ENCODE results near the gene KLHL29. TPM values are rescaled to one million over a fixed set of nuclear protein-coding genes. Genes with fewer than 3 reads are reported as not detected.

Gene KLHL29
- total and polyA plus RNA-seq, 2 donors (not counting 1 experiment from before 2014, with no cell fraction given): 1.3 to 3.4 TPM

- TF ChIP-seq EZH2 (IDR thresholded peaks at IDR 0.05; ENCODE audit: borderline replicate concordance, insufficient read depth, low read depth, low read length, poor library complexity, severe bottlenecking) (no peak), CTCF (IDR thresholded peaks at IDR 0.05) (no peak)
- no peak overlapping the region for H2AFZ ChIP-seq (ENCODE audit: insufficient read depth, low read depth, low read length, poor library complexity, severe bottlenecking)
- peaks cover 17 to 31% of the 10 kb centered on the region in 2 donors for H3K4me1 ChIP-seq (ENCODE audit: control insufficient read depth in 2 of 2, insufficient read depth in 2 of 2, low read length in 2 of 2)
- H3K9me3 Mint-ChIP-seq (ENCODE audit: insufficient read depth): no peaks in the 10 kb centered on the region
- peaks cover 4% of the 10 kb centered on the region for H3K27me3 Mint-ChIP-seq
- intact Hi-C loops (cut with micrococcal nuclease): no loop called here
- H3K4me3 ChIP-seq (ENCODE audit: control extremely low read depth in 1 of 5, extremely low read depth in 1 of 5, insufficient read depth in 1 of 5, low read depth in 2 of 5, low read length in 4 of 5): no peak overlapping the region
- CTCF ChIA-PET: no interaction called here
- no peak overlapping the region for H3K4me3 Mint-ChIP-seq
- no peak overlapping the region for H3K27ac ChIP-seq (ENCODE audit: low read length in 2 of 2)
- H3K9ac ChIP-seq (ENCODE audit: low read length): no peak overlapping the region
- H3K9me3 ChIP-seq (ENCODE audit: control extremely low read depth in 1 of 3, control insufficient read depth in 2 of 3, insufficient read depth in 1 of 3, low read length in 2 of 3): no peaks in the 10 kb centered on the region
- ATAC-seq (ENCODE audit: low read depth): no peak
- peaks cover 25% of the 10 kb centered on the region for H3K4me1 Mint-ChIP-seq
- H3K36me3 ChIP-seq (replicated peaks in 1 of 2; ENCODE audit: control extremely low read depth in 1 of 2, control insufficient read depth in 1 of 2, extremely low read depth in 1 of 2, insufficient read depth in 2 of 2, low read length in 1 of 2): no peaks in the 10 kb centered on the region
- no peaks in the 10 kb centered on the region for H3K79me2 ChIP-seq (ENCODE audit: control insufficient read depth, insufficient read depth, low read length)
- H4K20me1 ChIP-seq (ENCODE audit: control insufficient read depth, insufficient read depth, low read length, poor library complexity, severe bottlenecking): no peaks in the 10 kb centered on the region
- no peak overlapping the region for H3K4me2 ChIP-seq (replicated peaks; ENCODE audit: low read depth, low read length, poor library complexity, severe bottlenecking)
- no peak for DNase-seq
- WGBS (ENCODE audit: insufficient coverage): 92% methylated on average over 7 of the region's 8 CpGs
- no peak overlapping the region for H3K27ac Mint-ChIP-seq
- POLR2A ChIA-PET: no interaction called here
- H3K27me3 ChIP-seq (replicated peaks in 1 of 4; ENCODE audit: control extremely low read depth in 1 of 4, control insufficient read depth in 3 of 4, insufficient read depth in 4 of 4, low read length in 3 of 4): peaks cover 0 to 11% (median 0%) of the 10 kb centered on the region in 4 experiments
Measured at GRCh38 chr2:23376972-23377371, 8.0 kb upstream of the KLHL29 start.

GRCh38 chr2:23377771-23378170 is 7.2 kb upstream of the KLHL29 start:
- Histone ChIP-seq H3K36me3 (replicated peaks in 1 of 2; ENCODE audit: control extremely low read depth in 1 of 2, control insufficient read depth in 1 of 2, extremely low read depth in 1 of 2, insufficient read depth in 2 of 2, low read length in 1 of 2) (no peaks in the 10 kb centered on the region), H3K4me2 (replicated peaks; ENCODE audit: low read depth, low read length, poor library complexity, severe bottlenecking) (no peak overlapping the region), H2AFZ (ENCODE audit: insufficient read depth, low read depth, low read length, poor library complexity, severe bottlenecking) (no peak overlapping the region), H3K27me3 (replicated peaks in 1 of 4; ENCODE audit: control extremely low read depth in 1 of 4, control insufficient read depth in 3 of 4, insufficient read depth in 4 of 4, low read length in 3 of 4) (peaks cover 0 to 14% (median 0%) of the 10 kb centered on the region in 4 experiments), H3K9ac (ENCODE audit: low read length) (no peak overlapping the region), H3K4me1 (ENCODE audit: control insufficient read depth in 2 of 2, insufficient read depth in 2 of 2, low read length in 2 of 2) (peaks cover 17 to 31% of the 10 kb centered on the region in 2 donors), H3K4me3 (ENCODE audit: control extremely low read depth in 1 of 5, extremely low read depth in 1 of 5, insufficient read depth in 1 of 5, low read depth in 2 of 5, low read length in 4 of 5) (no peak overlapping the region), H4K20me1 (ENCODE audit: control insufficient read depth, insufficient read depth, low read length, poor library complexity, severe bottlenecking) (no peaks in the 10 kb centered on the region), H3K9me3 (ENCODE audit: control extremely low read depth in 1 of 3, control insufficient read depth in 2 of 3, insufficient read depth in 1 of 3, low read length in 2 of 3) (no peaks in the 10 kb centered on the region), H3K27ac (ENCODE audit: low read length in 2 of 2) (no peak overlapping the region), H3K79me2 (ENCODE audit: control insufficient read depth, insufficient read depth, low read length) (no peaks in the 10 kb centered on the region)
- Mint-ChIP-seq H3K27ac (no peak overlapping the region), H3K4me3 (no peak overlapping the region), H3K4me1 (peaks cover 25% of the 10 kb centered on the region), H3K9me3 (ENCODE audit: insufficient read depth) (no peaks in the 10 kb centered on the region), H3K27me3 (peaks cover 4% of the 10 kb centered on the region)
- intact Hi-C loops (cut with micrococcal nuclease): no loop called here
- no peak for ATAC-seq (ENCODE audit: low read depth)
- WGBS (ENCODE audit: insufficient coverage): 91% methylated on average over 4 of the region's 4 CpGs
- TF ChIP-seq CTCF (IDR thresholded peaks at IDR 0.05) (no peak), EZH2 (IDR thresholded peaks at IDR 0.05; ENCODE audit: borderline replicate concordance, insufficient read depth, low read depth, low read length, poor library complexity, severe bottlenecking) (no peak)
- DNase-seq: no peak
- ChIA-PET POLR2A (no interaction called here), CTCF (no interaction called here)

All from B cell (primary cell).